Pancreas (tissue), 10 donors: ENCODE results near the gene PLA2G4B. TPM values are rescaled to one million over a fixed set of nuclear protein-coding genes. Genes with fewer than 3 reads are reported as not detected.

Source experiments
- ATAC-seq, 4 donors: fragments of 200-7000 bp; cut with Tn5 transposase; one replicate each; pipeline versions ENCODE4 v1.8.0 to v1.9.1; 2020; ENCODE audit warnings: mild to moderate bottlenecking in 4 of 4, moderate library complexity in 4 of 4
- DNase-seq, 6 donors: peaks; one replicate each; pipeline ENCODE4 v3.0.0-alpha.2; 2020
- FAIRE-seq: peaks from 2 replicates; lab custom pipeline; 2012; peaks lifted over from hg19 to GRCh38; lab: Jason Lieb, UNC
- H3K27ac ChIP-seq, 4 donors: fragments of 200-600 bp; sonication (generic); 1 replicate in 3 of 4; 2 replicates in 1 of 4; pipeline versions ENCODE4 v1.5.0 to v1.8.0; 2020
- H3K27me3 ChIP-seq, 4 donors: fragments of 200-600 bp; one replicate each; pipeline ENCODE4 v1.8.0; 2021
- H3K36me3 ChIP-seq, 3 donors: fragments of 200-600 bp; sonication (generic) in 1 of 3; one replicate each; pipeline versions ENCODE4 v1.5.0 to v1.8.0; 2020 to 2021
- H3K4me1 ChIP-seq, 3 donors: fragments of 200-600 bp; one replicate each; pipeline ENCODE4 v1.8.0; 2021
- H3K4me3 ChIP-seq, 4 donors: fragments of 200-600 bp; sonication (generic) in 2 of 4; one replicate each; pipeline versions ENCODE4 v1.5.0 to v1.8.0; 2020 to 2021
- H3K9me3 ChIP-seq, 4 donors: fragments of 200-600 bp; one replicate each; pipeline ENCODE4 v1.8.0; 2021
- WGBS, 2 donors: extraction: QIAGEN DNeasy Blood & Tissue Kit; methylation state at CpG; one replicate each; pipeline ENCODE4 v1.1.7; 2013; 5-methylcytosine and 5-hydroxymethylcytosine counted together
- intact Hi-C, 3 donors: fragments of 100-400 bp; cut with DNase I; formaldehyde crosslinking; loops; one replicate each; pipeline versions ENCODE4 v1.11.1 to v1.14.2; 2022
- polyA plus RNA-seq, 2 donors: library from polyadenylated mRNA; stranded (reverse); fragments of 200-250 nt; gene quantifications; one replicate each; pipeline ENCODE4 v1.2.3, GENCODE V29; 2013
- total RNA-seq, 6 donors: library from RNA; stranded (reverse); fragmentation: NEBNext Ultra II Directional in 4 of 6; extraction: Animal tissue kit (Norgen Biotek cat#: 25700) in 4 of 6; gene quantifications; one replicate each; pipeline versions ENCODE4 v1.2.1 to v1.2.4, GENCODE V29; 2021 to 2023
- TF ChIP-seq, protein P1 (sequence below), 4 donors: fragments of 200-600 bp; sonication (generic) in 3 of 4; IDR thresholded peaks; one replicate each; pipeline versions ENCODE4 v1.5.0 to v1.8.0; 2021; ENCODE audit warnings: antibody characterized with exemption in 4 of 4
- donor health status: healthy with polysubstance abuse.
- donor health status: DM: no; HTN: no; CAD: no; lungs with moderate emphysema.
- donor health status: DM: no; HTN: no; CAD: no.
- donor health status: control.
- donor health status: control.
- donor health status: Bipolar disorder and iron deficiency.
- donor health status: DM: yes; HTN: yes; CAD: no.
- donor health status: DM: no; HTN: no; CAD: no.
- donor health status: DM: no; HTN: no; CAD: no.
- donor health status: DM: yes; HTN: yes; CAD: no.

Gene PLA2G4B
- total and polyA plus RNA-seq, 8 donors: 3.5 to 56.8 (median 6.4) TPM

DNA sequence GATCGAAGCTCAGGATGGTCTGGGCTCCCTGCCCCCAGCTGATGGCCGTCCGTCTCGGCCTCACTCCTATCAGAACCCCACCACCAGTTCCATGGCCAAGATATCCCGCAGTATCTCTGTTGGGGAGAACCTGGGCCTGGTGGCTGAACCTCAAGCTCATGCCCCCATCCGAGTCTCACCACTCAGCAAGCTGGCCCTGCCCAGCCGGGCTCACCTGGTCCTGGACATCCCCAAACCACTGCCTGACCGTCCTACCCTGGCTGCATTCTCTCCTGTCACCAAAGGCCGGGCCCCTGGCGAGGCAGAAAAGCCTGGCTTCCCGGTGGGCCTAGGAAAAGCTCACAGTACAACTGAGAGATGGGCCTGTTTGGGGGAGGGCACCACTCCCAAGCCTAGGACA, 15.1 kb upstream of the PLA2G4B start:
- Histone ChIP-seq H3K36me3 (peaks cover 0 to 8% (median 0%) of the 10 kb centered on the region in 3 donors), H3K9me3 (no peaks in the 10 kb centered on the region), H3K27ac (no peak overlapping the region), H3K4me3 (no peak overlapping the region), H3K4me1 (peaks cover 0 to 15% (median 4%) of the 10 kb centered on the region in 3 donors), H3K27me3 (no peaks in the 10 kb centered on the region)
- 92 to 93% methylated on average over 11 of the region's 11 CpGs for WGBS, 2 donors
- TF ChIP-seq, protein P1, sequence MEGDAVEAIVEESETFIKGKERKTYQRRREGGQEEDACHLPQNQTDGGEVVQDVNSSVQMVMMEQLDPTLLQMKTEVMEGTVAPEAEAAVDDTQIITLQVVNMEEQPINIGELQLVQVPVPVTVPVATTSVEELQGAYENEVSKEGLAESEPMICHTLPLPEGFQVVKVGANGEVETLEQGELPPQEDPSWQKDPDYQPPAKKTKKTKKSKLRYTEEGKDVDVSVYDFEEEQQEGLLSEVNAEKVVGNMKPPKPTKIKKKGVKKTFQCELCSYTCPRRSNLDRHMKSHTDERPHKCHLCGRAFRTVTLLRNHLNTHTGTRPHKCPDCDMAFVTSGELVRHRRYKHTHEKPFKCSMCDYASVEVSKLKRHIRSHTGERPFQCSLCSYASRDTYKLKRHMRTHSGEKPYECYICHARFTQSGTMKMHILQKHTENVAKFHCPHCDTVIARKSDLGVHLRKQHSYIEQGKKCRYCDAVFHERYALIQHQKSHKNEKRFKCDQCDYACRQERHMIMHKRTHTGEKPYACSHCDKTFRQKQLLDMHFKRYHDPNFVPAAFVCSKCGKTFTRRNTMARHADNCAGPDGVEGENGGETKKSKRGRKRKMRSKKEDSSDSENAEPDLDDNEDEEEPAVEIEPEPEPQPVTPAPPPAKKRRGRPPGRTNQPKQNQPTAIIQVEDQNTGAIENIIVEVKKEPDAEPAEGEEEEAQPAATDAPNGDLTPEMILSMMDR (IDR thresholded peaks at IDR 0.05): no peak
- intact Hi-C loops: loop anchor here in 1 of 3 donors (5.0 kb wide), 1 partner anchor 84 kb away; no protein-coding TSS in a partner anchor
- peak in 1 of 6 donors; percentile 67 for DNase-seq
- FAIRE-seq: no peak
- ATAC-seq: no peak

GRCh38 chr15:41824062-41824745, 14.4 kb upstream of the PLA2G4B start:
- H3K36me3 ChIP-seq: peaks cover 0 to 6% (median 0%) of the 10 kb centered on the region in 3 donors
- intact Hi-C loops: loop anchor here in 1 of 3 donors (5.0 kb wide), 1 partner anchor 83 kb away; no protein-coding TSS in a partner anchor

DNA sequence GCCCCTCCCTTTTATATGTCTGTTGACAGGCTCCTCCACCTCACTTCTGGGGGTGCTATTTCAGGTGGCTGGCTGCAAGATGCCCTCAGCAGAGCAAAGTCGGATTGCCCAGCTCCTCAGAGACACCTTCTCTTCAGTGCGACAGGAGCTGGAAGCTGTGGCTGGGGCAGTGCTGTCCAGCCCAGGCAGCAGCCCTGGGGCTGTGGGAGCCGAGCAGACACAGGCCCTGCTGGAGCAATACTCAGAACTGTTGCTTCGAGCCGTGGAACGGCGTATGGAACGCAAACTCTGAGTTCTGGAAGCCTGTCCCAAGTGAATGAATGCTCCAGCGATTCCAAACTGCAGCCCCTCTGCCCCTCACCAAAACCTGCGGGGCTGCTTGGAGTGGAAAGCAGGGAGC, 13.5 kb upstream of the PLA2G4B start:
- 91 to 95% methylated on average over 10 of the region's 10 CpGs for WGBS, 2 donors
- peak in 1 of 6 donors; percentile 51 for DNase-seq
- no peak for FAIRE-seq
- ATAC-seq: no peak
- Histone ChIP-seq H3K36me3 (peaks cover 0 to 6% (median 0%) of the 10 kb centered on the region in 3 donors), H3K9me3 (no peaks in the 10 kb centered on the region), H3K4me3 (no peak overlapping the region), H3K27me3 (no peaks in the 10 kb centered on the region), H3K27ac (no peak overlapping the region), H3K4me1 (peaks cover 6 to 15% (median 11%) of the 10 kb centered on the region in 3 donors)
- TF ChIP-seq, protein P1 (IDR thresholded peaks at IDR 0.05): no peak
- intact Hi-C loops: no loop called here

More at GRCh38 chr15:41824062-41824745, 14.4 kb upstream of the PLA2G4B start:
- TF ChIP-seq, protein P1 (IDR thresholded peaks at IDR 0.05): no peak
- Histone ChIP-seq H3K27ac (no peak overlapping the region), H3K27me3 (no peaks in the 10 kb centered on the region), H3K4me1 (peaks cover 6 to 15% (median 11%) of the 10 kb centered on the region in 3 donors), H3K9me3 (no peaks in the 10 kb centered on the region), H3K4me3 (no peak overlapping the region)
- FAIRE-seq (no peak), DNase-seq (peak in 1 of 6 donors; percentile 63), ATAC-seq (no peak)
- 92 to 94% methylated on average over 19 of the region's 19 CpGs for WGBS, 2 donors

- intact Hi-C loops: no loop called here
- H3K27ac ChIP-seq: no peak overlapping the region
- TF ChIP-seq, protein P1 (IDR thresholded peaks at IDR 0.05): no peak
- peak in 1 of 6 donors; percentile 66 for DNase-seq
- no peaks in the 10 kb centered on the region for H3K9me3 ChIP-seq
- peaks cover 6 to 12% (median 11%) of the 10 kb centered on the region in 3 donors for H3K4me1 ChIP-seq
- H3K4me3 ChIP-seq: no peak overlapping the region
- 84 to 90% methylated on average over 13 of the region's 13 CpGs for WGBS, 2 donors
- FAIRE-seq: no peak
- H3K36me3 ChIP-seq: peaks cover 0 to 6% (median 0%) of the 10 kb centered on the region in 3 donors
- no peaks in the 10 kb centered on the region for H3K27me3 ChIP-seq
- no peak for ATAC-seq
These were observed 12.8 kb upstream of the PLA2G4B start for GRCh38 chr15:41825572-41826535.
